GM12878 (cell line): ENCODE measurements around the gene MRPL39. TPM values are rescaled to one million over a fixed set of nuclear protein-coding genes. Genes with fewer than 3 reads are reported as not detected.

Source experiments
- ATAC-seq: fragments of 200-7000 bp; cut with Tn5 transposase; 3 replicates; pipeline ENCODE4 v1.9.1; 2020; ENCODE audit warnings: mild to moderate bottlenecking, moderate library complexity
- BruUV-seq: library from RNA; stranded (reverse); fragments of 400-500 nt; replicated peaks from 2 replicates; lab custom pipeline; 2021; lab: Mats Ljungman, UMichigan
- CTCF ChIA-PET: fragments of 300-600 bp; sonication (Branson Sonifier 250); formaldehyde crosslinking; extraction: SDS; loops from one replicate; lab custom pipeline; 2021; ENCODE audit warnings: inconsistent platforms; lab: Yijun Ruan, JAX
- POLR2A ChIA-PET: fragments of 350-600 bp; formaldehyde crosslinking; extraction: SDS; loops from one replicate; lab custom pipeline; 2021; ENCODE audit warnings: inconsistent platforms; lab: Charles Lee
- RAD21 ChIA-PET: fragments of 300-600 bp; sonication (Branson Sonifier 250); formaldehyde crosslinking; loops from one replicate; lab custom pipeline; 2023; ENCODE audit warnings: antibody characterized with exemption; ENCODE audit not compliant: unreplicated experiment; lab: Charles Lee
- SMC1A ChIA-PET: fragments of 300-600 bp; sonication (Branson Sonifier 250); formaldehyde crosslinking; loops from one replicate; lab custom pipeline; 2023; ENCODE audit not compliant: unreplicated experiment, uncharacterized antibody; lab: Charles Lee
- DNase-seq: peaks from one replicate; pipeline ENCODE4 v3.0.0-alpha.2; 2011; ENCODE audit warnings: low read depth, low spot score
- FAIRE-seq: peaks from 3 replicates; lab custom pipeline; 2011; peaks lifted over from hg19 to GRCh38; lab: Jason Lieb, UNC
- H2AFZ ChIP-seq: 2 replicates; pipeline ENCODE4 v1.6.0; 2011; ENCODE audit warnings: low read depth, low read length, control low read depth; ENCODE audit not compliant: control insufficient read depth
- H3K27ac ChIP-seq: 2 replicates; pipeline ENCODE4 v1.5.1; 2011; ENCODE audit warnings: control low read depth; ENCODE audit not compliant: control insufficient read depth, insufficient read depth
- H3K27me3 ChIP-seq, 2 experiments: replicated peaks in 1 of 2; 2 replicates each; pipeline versions ENCODE4 v1.6.0 to v1.6.1; 2011; ENCODE audit warnings: low read length in 1 of 2; ENCODE audit not compliant: control insufficient read depth in 2 of 2, insufficient read depth in 2 of 2
- H3K36me3 ChIP-seq, 2 experiments: 2 replicates each; pipeline ENCODE4 v1.5.1; 2011; ENCODE audit warnings: low read length in 1 of 2; ENCODE audit not compliant: control insufficient read depth in 2 of 2, insufficient read depth in 2 of 2
- H3K4me1 ChIP-seq: 2 replicates; pipeline ENCODE4 v1.6.1; 2011; ENCODE audit warnings: mild to moderate bottlenecking, low read length, moderate library complexity, mixed read lengths; ENCODE audit not compliant: control insufficient read depth, insufficient read depth
- H3K4me2 ChIP-seq: 2 replicates; pipeline ENCODE4 v1.6.0; 2011; ENCODE audit warnings: control low read depth; ENCODE audit not compliant: control insufficient read depth, insufficient read depth
- H3K4me3 ChIP-seq: fragments of 200-600 bp; sonication (generic); 2 replicates; pipeline ENCODE4 v1.5.1; 2016
- H3K79me2 ChIP-seq: 2 replicates; pipeline ENCODE4 v1.6.0; 2011; ENCODE audit warnings: low read length; ENCODE audit not compliant: control insufficient read depth, insufficient read depth
- H3K9ac ChIP-seq: 2 replicates; pipeline ENCODE4 v1.8.0; 2011; ENCODE audit warnings: low read length, control low read depth, mixed read lengths; ENCODE audit not compliant: control insufficient read depth, insufficient read depth
- H3K9me3 ChIP-seq: replicated peaks from 3 replicates; pipeline ENCODE4 v1.5.1; 2011; ENCODE audit warnings: mild to moderate bottlenecking, low read length; ENCODE audit not compliant: control insufficient read depth, insufficient read depth
- H4K20me1 ChIP-seq: 2 replicates; pipeline ENCODE4 v1.6.0; 2011; ENCODE audit not compliant: control insufficient read depth, insufficient read depth
- CBFB ChIP-seq: IDR thresholded peaks from 2 replicates; pipeline ENCODE4 v1.6.1; 2016; ENCODE audit warnings: antibody characterized with exemption, low read depth
- CHD1 ChIP-seq: IDR thresholded peaks from 2 replicates; pipeline ENCODE4 v1.6.1; 2012; ENCODE audit warnings: low read depth, low read length, improper control_type of control experiment
- ESRRA ChIP-seq: IDR thresholded peaks from 2 replicates; pipeline ENCODE4 v1.6.1; 2012; ENCODE audit warnings: mild to moderate bottlenecking, low read length, improper control_type of control experiment
- POLR2A ChIP-seq: IDR thresholded peaks from 2 replicates; pipeline ENCODE4 v1.6.1; 2011; ENCODE audit warnings: low read depth, mild to moderate bottlenecking, low read length
- POLR2AphosphoS2 ChIP-seq: IDR thresholded peaks from 2 replicates; pipeline ENCODE4 v1.6.1; 2011; ENCODE audit warnings: low read depth, mild to moderate bottlenecking, low read length, improper control_type of control experiment, moderate library complexity
- SIX5 ChIP-seq: IDR thresholded peaks from 2 replicates; pipeline ENCODE4 v1.6.1; 2011; ENCODE audit warnings: mild to moderate bottlenecking, low read depth, low read length, moderate library complexity; ENCODE audit not compliant: severe bottlenecking
- SMAD1 ChIP-seq: fragments of 450-650 bp; IDR thresholded peaks from 2 replicates; pipeline ENCODE4 v1.6.1; 2018; ENCODE audit warnings: mild to moderate bottlenecking, low read depth; ENCODE audit not compliant: partially characterized antibody
- SMAD5 ChIP-seq: IDR thresholded peaks from 2 replicates; pipeline ENCODE4 v1.6.1; 2016; ENCODE audit warnings: antibody characterized with exemption, low read depth
- SP1 ChIP-seq: IDR thresholded peaks from one replicate; pipeline ENCODE4 v1.6.1; 2011; ENCODE audit warnings: low read depth, low read length
- SREBF2 ChIP-seq: IDR thresholded peaks from 2 replicates; pipeline ENCODE4 v1.6.1; 2012; ENCODE audit warnings: mild to moderate bottlenecking, low read length
- WRNIP1 ChIP-seq: IDR thresholded peaks from 2 replicates; pipeline ENCODE4 v1.6.1; 2011; ENCODE audit warnings: low read depth, low read length, improper control_type of control experiment, borderline replicate concordance
- YBX1 ChIP-seq: fragments of 450-650 bp; IDR thresholded peaks from 2 replicates; pipeline ENCODE4 v1.6.1; 2016; ENCODE audit warnings: antibody characterized with exemption
- ZBED1 ChIP-seq: IDR thresholded peaks from 2 replicates; pipeline ENCODE4 v1.6.1; 2016; ENCODE audit warnings: borderline replicate concordance
- ZNF24 ChIP-seq: fragments of 450-650 bp; IDR thresholded peaks from 2 replicates; pipeline ENCODE4 v1.6.1; 2017; ENCODE audit warnings: antibody characterized with exemption, mild to moderate bottlenecking
- ZNF274 ChIP-seq: IDR thresholded peaks from one replicate; pipeline ENCODE4 v1.8.0; 2011; ENCODE audit not compliant: insufficient read length, insufficient read depth
- WGBS: methylation state at CpG from one replicate; pipeline ENCODE4 v1.1.6; 2016; ENCODE audit warnings: low lambda C conversion rate; ENCODE audit not compliant: insufficient replicate concordance, insufficient coverage; ENCODE audit errors: missing lambda C conversion rate; 5-methylcytosine and 5-hydroxymethylcytosine counted together
- in situ Hi-C: fragments of 300-500 bp; cut with MboI; formaldehyde crosslinking; loops from 9 replicates; pipeline ENCODE4 v1.14.3; 2018; ENCODE audit warnings: mixed read lengths
- intact Hi-C: fragments of 100-400 bp; cut with micrococcal nuclease; formaldehyde crosslinking; loops from one replicate; pipeline ENCODE4 v1.14.2; 2022; ENCODE audit not compliant: unreplicated experiment
- polyA plus RNA-seq, 11 experiments: library from polyadenylated mRNA; depleted of rRNA in 4 of 11; unstranded in 6 of 11; stranded (reverse) in 5 of 11; fragments of >200 nt; fragmentation: Nextera tagmentation in 4 of 11; fragmentation: Illumina TruSeq in 1 of 11; extraction: Ambion mirVana in 4 of 11; extraction: Trizol in 1 of 11; gene quantifications; 1 replicate in 1 of 11; 2 replicates in 10 of 11; pipeline versions ENCODE4 v1.2.1 to v1.2.3, GENCODE V29; 2011 to 2016; ENCODE audit warnings: inconsistent platforms in 2 of 11, missing spikeins in 2 of 11, low read depth in 1 of 11
- total RNA-seq, 4 experiments: library from RNA; depleted of rRNA in 3 of 4; stranded (reverse); fragments of >200 nt in 3 of 4; fragmentation: Illumina TruSeq in 1 of 4; extraction: Trizol in 1 of 4; gene quantifications; 2 replicates each; pipeline versions ENCODE4 v1.2.1 to v1.2.3, GENCODE V29; 2013 to 2021
- TF ChIP-seq, protein P1 (sequence below): IDR thresholded peaks from 2 replicates; pipeline ENCODE4 v1.6.1; 2011; ENCODE audit warnings: mild to moderate bottlenecking, low read depth, low read length, moderate library complexity; ENCODE audit not compliant: insufficient replicate concordance
- TF ChIP-seq, protein P2 (sequence below): fragments of 450-650 bp; formaldehyde crosslinking; IDR thresholded peaks from 2 replicates; pipeline ENCODE4 v1.5.0; 2022; ENCODE audit warnings: mild to moderate bottlenecking, missing genetic modification characterization

MRPL39 gene
- total and polyA plus RNA-seq, 10 of the 15 experiments (the other 5 are each of a cell fraction or from before 2014, with no cell fraction given): 68.8 to 292 (median 120) TPM

DNA sequence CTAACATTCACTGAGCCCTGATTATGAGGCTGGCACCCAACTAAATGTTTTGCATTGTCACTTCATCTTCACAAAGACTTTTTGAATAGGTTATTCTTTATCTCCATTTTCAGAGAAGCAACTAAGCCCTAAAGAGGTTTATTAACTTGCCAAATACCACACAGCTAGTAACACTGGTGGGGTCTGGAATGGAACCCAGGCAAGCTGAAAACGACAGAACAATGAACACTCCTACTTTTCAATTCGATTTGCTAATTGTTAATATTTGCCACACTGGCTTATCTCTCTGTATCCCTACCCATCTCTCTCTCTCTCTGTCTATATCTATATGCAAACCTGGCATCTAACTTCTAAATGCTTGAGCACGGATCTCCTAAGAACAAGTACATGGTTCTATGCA lies 40.6 kb downstream of the MRPL39 start (continued):
- TF ChIP-seq SIX5 (no peak), SMAD1 (peak; percentile 17), YBX1 (no peak)

DNA sequence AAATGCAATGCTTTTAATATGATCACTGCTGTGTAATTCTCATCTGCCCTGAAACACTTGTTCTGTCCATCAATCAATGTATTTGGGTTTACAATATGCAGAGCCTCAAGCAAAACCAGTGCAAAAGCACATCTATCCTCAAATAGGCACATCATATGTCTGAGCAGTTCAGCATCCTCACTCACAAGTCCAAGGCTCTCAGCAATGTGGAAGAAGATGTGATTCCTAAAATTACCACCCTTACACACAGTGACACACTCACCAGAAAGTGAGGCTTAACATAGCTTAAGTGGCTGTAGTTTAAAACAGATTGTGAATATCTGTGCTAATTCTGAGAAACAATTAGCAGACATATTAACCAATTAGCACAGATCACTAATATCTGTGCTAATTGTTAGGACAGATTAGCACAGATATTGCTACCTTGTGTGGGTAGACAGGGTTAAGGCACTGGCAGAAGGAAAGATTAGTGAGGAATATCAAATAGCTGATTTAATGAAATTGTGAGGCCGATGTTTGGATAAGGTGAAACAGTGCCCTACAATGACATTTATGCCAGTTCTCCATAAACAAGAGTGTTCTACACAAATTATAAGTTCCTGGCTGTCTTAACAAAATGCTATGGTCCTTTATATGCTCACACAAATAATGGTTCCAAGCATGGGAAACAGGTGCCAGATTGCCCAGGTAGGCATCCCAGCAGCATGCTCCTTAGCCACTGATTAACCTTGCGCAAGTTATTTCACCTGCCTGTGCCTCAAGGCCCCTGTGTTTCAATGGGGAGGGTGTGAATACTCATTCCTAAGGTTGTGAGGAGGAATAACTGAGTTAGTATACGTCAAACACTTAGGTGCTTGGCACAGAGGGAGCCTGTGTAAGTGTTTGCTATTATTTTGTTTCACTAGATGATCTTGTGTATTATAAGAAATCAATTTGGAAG lies 41.7 kb downstream of the MRPL39 start:
- no peaks in the 10 kb centered on the region for H3K27me3 ChIP-seq
- H3K4me1 ChIP-seq: peaks cover 6% of the 10 kb centered on the region
- ATAC-seq (peak; percentile 2), FAIRE-seq (no peak), DNase-seq (no peak)
- H3K9me3 ChIP-seq: no peaks in the 10 kb centered on the region; the same call in 2 of the 3 replicates
- ChIA-PET SMC1A (interaction anchor here (1.1 to 19.6 kb wide), 10 partner anchors 8 to 143 kb away, joined by 3 to 426 read pairs (median 6); no protein-coding TSS in a partner anchor), CTCF (interaction anchor here (0.6 to 4.4 kb wide), 7 partner anchors 42 to 143 kb away, joined by 3 to 57 read pairs (median 4); no protein-coding TSS in a partner anchor), RAD21 (interaction anchor here (0.6 to 8.2 kb wide), 10 partner anchors 8 to 149 kb away, joined by 3 to 108 read pairs (median 7); no protein-coding TSS in a partner anchor), POLR2A (interaction anchor here (0.6 to 6.0 kb wide), 6 partner anchors 54 to 175 kb away, joined by 3 to 55 read pairs (median 4); no protein-coding TSS in a partner anchor)
- in situ Hi-C loops: loop anchor here (10.0 kb wide), 1 partner anchor 61 kb away; no protein-coding TSS in a partner anchor
- intact Hi-C loops: loop anchor here (10.0 kb wide), 1 partner anchor 391 kb away; no protein-coding TSS in a partner anchor
- H4K20me1 ChIP-seq: no peaks in the 10 kb centered on the region
- WGBS: 0% methylated on average over 3 of the region's 3 CpGs
- H3K4me2 ChIP-seq: peak overlapping the region; percentile 67
- peak overlapping the region; percentile 91 for H3K9ac ChIP-seq
- peaks cover 9 to 35% of the 10 kb centered on the region in 2 experiments for H3K36me3 ChIP-seq
- H3K4me3 ChIP-seq: peak overlapping the region; percentile 87
- peaks cover 100% of the 10 kb centered on the region for H3K79me2 ChIP-seq
- H2AFZ ChIP-seq: no peak overlapping the region
- no TSS peak for BruUV-seq
- peak overlapping the region; percentile 92 for H3K27ac ChIP-seq
- 0 out of 2 replicates have a peak, but pooled peaks have one; percentile 88 for TF ChIP-seq WRNIP1
- TF ChIP-seq, protein P1, sequence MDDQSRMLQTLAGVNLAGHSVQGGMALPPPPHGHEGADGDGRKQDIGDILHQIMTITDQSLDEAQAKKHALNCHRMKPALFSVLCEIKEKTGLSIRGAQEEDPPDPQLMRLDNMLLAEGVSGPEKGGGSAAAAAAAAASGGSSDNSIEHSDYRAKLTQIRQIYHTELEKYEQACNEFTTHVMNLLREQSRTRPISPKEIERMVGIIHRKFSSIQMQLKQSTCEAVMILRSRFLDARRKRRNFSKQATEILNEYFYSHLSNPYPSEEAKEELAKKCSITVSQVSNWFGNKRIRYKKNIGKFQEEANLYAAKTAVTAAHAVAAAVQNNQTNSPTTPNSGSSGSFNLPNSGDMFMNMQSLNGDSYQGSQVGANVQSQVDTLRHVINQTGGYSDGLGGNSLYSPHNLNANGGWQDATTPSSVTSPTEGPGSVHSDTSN: peak; percentile 51
- 0 out of 2 replicates have a peak, but pooled peaks have one; percentile 42 for TF ChIP-seq CHD1
- TF ChIP-seq ZNF274: no peak
- peak; percentile 96 for TF ChIP-seq POLR2AphosphoS2
- TF ChIP-seq POLR2A: peak; percentile 80
- TF ChIP-seq ESRRA: no peak
- TF ChIP-seq CBFB: peak; percentile 54
- peak; percentile 97 for TF ChIP-seq SMAD5
- no peak for TF ChIP-seq SREBF2
- TF ChIP-seq, protein P2, sequence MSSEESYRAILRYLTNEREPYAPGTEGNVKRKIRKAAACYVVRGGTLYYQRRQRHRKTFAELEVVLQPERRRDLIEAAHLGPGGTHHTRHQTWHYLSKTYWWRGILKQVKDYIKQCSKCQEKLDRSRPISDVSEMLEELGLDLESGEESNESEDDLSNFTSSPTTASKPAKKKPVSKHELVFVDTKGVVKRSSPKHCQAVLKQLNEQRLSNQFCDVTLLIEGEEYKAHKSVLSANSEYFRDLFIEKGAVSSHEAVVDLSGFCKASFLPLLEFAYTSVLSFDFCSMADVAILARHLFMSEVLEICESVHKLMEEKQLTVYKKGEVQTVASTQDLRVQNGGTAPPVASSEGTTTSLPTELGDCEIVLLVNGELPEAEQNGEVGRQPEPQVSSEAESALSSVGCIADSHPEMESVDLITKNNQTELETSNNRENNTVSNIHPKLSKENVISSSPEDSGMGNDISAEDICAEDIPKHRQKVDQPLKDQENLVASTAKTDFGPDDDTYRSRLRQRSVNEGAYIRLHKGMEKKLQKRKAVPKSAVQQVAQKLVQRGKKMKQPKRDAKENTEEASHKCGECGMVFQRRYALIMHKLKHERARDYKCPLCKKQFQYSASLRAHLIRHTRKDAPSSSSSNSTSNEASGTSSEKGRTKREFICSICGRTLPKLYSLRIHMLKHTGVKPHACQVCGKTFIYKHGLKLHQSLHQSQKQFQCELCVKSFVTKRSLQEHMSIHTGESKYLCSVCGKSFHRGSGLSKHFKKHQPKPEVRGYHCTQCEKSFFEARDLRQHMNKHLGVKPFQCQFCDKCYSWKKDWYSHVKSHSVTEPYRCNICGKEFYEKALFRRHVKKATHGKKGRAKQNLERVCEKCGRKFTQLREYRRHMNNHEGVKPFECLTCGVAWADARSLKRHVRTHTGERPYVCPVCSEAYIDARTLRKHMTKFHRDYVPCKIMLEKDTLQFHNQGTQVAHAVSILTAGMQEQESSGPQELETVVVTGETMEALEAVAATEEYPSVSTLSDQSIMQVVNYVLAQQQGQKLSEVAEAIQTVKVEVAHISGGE: peak; percentile 56
- no peak for TF ChIP-seq ZNF24
- no peak for TF ChIP-seq SP1
- peak; percentile 91 for TF ChIP-seq ZBED1
